Measurements from ENCODE around the gene PDE10A.

The PDE10A gene

GRCh38 chr6:165653607-165654006, 9.4 kb downstream of the PDE10A start:
- DNase-seq, result no peak

DNA sequence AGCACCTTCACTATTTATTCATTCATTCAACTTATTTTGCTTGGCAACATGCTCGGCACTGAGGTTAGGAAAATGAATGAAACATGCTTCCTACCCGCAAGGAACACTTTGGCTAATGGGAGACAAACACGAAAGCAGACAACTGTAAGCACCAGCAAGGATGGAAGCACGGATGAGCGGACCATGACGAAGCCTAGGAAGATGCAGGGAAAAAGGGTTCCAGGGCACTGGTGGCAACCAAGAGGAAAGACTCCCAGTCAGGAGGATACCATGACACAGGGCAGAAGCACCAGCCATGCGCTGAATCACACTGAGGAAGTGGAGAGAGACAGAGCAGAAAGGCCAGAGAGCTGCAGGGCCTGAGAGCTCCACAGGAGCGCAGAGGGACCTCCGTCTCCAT, 9.8 kb downstream of the PDE10A start:
- DNase-seq, result no peak

DNA sequence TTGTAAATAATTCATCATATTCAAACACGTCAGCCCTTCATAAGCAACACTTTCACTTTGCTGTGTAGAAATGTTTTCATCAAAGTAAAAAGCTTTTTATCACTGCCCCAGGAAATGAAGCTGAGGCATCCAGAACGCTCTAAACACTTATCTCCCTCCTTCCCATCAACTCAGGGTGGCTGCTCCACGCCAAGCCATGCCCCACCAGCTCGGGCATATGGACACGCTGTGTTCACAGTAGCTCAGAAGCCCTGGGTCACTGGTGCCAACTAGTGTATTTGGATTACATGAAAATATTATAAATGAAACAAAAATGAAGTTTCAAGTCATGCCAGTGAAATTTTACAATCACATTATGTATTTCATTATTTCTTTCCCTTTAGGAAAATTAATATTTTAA, 10.3 kb downstream of the PDE10A start:
- no peak for DNase-seq

- DNase-seq, result no peak
Observed at GRCh38 chr6:165649166-165650137, 13.6 kb downstream of the PDE10A start.

GRCh38 chr6:165647041-165647440, 16.0 kb downstream of the PDE10A start:
- DNase-seq, result no peak

GRCh38 chr6:165645919-165646318, 17.1 kb downstream of the PDE10A start:
- DNase-seq, result no peak

GRCh38 chr6:165644586-165645266, 18.3 kb downstream of the PDE10A start:
- DNase-seq, result no peak

- no peak for DNase-seq
Observed at GRCh38 chr6:165643015-165643414, 20.0 kb downstream of the PDE10A start.

- DNase-seq, result no peak
Observed at GRCh38 chr6:165641672-165642156, 21.3 kb downstream of the PDE10A start.

DNA sequence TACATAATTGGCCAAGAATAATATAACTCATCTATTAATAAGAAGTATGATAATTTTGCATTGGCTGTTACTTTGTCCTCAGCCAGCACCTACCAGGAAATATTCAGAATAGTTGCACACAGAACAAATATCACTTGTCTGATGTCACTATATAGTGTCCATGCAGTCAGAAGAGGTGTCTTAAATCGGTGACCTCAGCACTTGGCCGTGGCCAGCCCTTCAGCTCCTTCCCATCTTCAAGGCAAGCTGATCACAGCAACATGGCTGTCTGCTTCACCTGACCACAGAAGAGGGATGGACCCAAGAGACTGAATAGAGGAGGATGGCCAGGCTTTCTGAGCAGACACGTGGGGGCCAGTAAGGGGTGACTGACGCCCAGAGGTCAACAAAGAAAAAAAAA, 22.2 kb downstream of the PDE10A start:
- no peak for DNase-seq

GRCh38 chr6:165638530-165638929, 24.5 kb downstream of the PDE10A start:
- DNase-seq, result no peak

GRCh38 chr6:165637586-165637985, 25.5 kb downstream of the PDE10A start:
- DNase-seq, result no peak

GRCh38 chr6:165636402-165637048, 26.5 kb downstream of the PDE10A start:
- no peak for DNase-seq

GRCh38 chr6:165635965-165636364, 27.1 kb downstream of the PDE10A start:
- no peak for DNase-seq

DNA sequence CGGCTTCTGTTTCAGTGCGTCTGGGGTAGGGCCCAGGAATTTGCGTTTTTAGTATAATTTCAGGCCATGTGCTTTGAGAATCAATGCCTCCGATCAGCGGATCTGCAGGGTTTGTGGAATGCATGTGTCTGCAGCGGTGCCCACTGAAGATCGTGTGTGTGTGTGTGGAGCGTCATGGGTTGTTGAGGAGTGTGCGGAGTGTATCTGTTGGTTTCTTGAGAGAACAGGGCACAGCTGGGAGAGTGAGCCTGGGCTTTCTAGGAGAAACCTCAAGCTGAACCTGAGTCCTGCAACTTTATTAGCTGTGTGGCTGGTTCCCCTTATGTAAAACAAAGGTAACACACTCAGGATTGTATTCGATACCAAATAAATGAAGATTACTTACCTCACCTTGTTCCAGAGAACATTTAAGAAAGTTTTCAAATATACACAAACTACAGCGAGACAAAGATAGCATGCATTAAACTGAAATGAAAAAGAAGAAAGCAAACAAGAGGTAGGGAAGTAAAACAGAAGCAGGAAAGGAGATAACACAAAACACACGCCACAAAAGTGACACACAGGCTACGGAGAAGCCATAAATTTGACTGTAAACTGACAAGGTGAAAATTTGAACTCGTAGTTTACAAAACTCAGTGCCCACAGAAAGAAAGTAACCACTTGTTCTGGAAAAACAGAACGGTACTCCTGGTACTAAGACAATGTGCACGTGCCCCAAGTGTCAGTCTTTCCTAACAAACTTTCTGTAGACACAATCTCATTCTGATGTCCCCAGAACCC, 28.8 kb downstream of the PDE10A start:
- DNase-seq, result no peak

DNA sequence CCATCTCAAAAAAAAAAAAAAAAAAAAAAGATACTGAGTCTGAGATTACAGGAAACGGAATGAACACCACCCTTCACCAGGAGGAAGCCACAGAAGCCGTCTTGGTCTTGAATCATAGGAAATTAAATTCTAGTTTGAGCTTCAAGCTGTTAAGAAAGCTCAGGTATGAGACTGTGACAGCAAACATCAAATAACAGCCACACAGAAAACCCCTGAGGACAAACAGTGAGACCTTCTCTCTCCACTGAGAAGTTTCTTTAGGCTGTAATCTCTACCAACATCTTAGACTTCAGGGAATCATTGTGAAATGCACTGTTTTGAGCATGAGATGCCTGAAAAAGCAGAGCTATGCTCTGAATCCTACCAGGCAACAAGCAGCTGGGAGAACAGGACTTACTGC, 30.8 kb downstream of the PDE10A start:
- DNase-seq, result no peak

DNA sequence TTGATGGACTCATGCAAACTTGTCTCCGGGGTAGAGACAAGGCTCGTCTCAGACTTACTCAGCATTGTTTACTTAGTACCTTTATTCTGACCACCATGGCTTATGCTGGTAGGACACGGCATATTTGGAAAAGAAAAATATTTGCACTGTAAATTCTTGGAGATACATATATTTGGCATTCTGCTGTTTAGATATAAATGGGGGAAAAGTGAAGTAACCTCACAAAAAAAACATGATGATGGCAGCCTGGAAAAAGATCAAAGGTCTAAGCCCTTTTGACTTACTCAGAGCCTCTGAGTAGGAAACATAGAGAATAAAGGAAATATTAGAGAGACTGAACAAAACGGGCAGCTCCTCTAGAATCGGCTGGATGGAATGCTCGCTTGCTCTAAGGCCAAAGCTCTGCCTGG, 32.5 kb downstream of the PDE10A start:
- no peak for DNase-seq

GRCh38 chr6:165628955-165629354, 34.1 kb downstream of the PDE10A start:
- no peak for DNase-seq

DNA sequence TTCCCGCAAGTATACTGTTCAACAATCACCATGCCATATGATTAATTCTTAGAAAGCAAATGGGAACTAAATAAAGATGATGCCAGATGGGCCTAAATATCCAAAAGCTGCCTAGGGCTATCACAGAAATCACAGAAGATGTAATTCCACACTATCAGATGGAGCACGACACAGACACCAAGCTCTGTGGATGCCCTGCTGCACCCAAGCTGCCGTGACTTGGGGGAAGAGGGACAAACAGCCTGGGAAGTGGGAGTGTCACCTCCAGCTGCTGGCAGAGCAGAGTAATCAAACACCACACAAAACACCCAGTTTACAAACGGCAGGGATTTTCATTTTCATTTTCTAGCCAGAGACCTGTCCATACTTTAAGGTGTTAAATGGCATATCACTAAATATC, 35.7 kb downstream of the PDE10A start:
- DNase-seq, result no peak

DNA sequence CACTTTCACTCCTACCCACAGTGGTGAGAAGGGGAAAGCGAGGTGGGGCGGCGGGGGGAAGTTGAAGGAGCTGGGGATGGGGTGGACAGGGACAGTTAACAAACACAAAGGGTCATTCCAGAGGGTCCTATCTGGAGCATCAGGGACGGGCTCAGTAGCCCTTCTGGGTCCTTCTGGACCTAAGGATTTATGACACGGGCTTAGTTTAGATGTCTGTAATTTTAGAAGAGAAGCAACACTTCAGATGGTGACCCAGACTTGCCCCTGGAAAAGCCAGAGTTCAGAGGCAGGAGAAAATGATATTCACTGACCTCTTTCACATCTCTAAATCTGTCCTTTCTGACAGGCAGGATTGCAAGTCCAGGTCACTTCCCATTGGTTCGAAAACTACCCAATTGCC, 36.3 kb downstream of the PDE10A start:
- no peak for DNase-seq

- DNase-seq, result no peak
Observed at GRCh38 chr6:165624871-165625639, 38.0 kb downstream of the PDE10A start.

GRCh38 chr6:165621940-165622339, 41.1 kb downstream of the PDE10A start:
- DNase-seq, result no peak
